Measurements from ENCODE around the gene MYH13. TPM values are rescaled to one million over a fixed set of nuclear protein-coding genes. Genes with fewer than 3 reads are reported as not detected.

MYH13 gene
- total RNA-seq, 1 experiment from 2014 or later, result not detected

DNA sequence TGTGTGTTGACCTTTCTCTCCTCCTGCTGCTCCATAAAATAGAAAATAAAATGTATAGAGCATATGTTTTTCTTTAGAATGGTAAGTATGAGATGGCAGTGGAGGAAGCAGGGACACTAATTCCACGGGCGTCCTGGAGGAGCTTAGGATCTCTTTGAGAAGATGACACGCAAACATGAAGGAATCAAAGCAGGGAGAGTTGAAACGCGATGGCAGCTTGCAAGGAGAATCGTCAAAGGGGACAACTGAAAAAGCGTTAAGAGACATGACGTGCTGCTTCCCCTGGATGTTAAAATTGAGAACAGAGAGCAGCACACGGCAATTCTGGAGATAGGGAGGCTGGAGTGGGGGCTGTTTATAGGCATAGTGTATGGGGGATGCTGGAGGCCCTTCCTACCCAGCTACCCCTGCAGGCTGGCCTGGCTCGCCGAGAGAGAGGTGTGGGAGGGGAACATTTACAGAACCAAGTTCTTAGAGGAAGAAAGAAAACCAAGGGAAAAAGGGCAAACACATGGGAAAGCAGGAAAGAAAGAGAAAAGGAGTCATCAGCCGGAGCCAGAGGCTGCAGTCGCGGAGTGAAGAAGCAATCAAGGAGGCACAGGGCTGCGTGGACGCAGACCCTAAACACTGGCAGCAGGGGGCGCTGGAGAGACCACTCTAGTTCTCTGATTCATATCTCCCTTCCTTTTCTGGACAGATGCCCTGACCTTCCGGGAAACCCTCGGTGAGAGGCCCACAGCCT lies 55.8 kb downstream of the MYH13 start:
- TF ChIP-seq, protein P1, sequence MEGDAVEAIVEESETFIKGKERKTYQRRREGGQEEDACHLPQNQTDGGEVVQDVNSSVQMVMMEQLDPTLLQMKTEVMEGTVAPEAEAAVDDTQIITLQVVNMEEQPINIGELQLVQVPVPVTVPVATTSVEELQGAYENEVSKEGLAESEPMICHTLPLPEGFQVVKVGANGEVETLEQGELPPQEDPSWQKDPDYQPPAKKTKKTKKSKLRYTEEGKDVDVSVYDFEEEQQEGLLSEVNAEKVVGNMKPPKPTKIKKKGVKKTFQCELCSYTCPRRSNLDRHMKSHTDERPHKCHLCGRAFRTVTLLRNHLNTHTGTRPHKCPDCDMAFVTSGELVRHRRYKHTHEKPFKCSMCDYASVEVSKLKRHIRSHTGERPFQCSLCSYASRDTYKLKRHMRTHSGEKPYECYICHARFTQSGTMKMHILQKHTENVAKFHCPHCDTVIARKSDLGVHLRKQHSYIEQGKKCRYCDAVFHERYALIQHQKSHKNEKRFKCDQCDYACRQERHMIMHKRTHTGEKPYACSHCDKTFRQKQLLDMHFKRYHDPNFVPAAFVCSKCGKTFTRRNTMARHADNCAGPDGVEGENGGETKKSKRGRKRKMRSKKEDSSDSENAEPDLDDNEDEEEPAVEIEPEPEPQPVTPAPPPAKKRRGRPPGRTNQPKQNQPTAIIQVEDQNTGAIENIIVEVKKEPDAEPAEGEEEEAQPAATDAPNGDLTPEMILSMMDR (conservative IDR thresholded peaks at IDR 0.05), result peak; percentile 85
- Histone ChIP-seq H2BK12ac (ENCODE audit: insufficient read length, low read depth, low read length) (no peak overlapping the region), H4K5ac (ENCODE audit: insufficient read length, low read depth, low read length) (no peak overlapping the region), H3K27ac (ENCODE audit: insufficient read length, low read depth, low read length) (no peak overlapping the region), H3K9me3 (ENCODE audit: control insufficient read depth, low read depth, low read length) (no peaks in the 10 kb centered on the region), H4K8ac (replicated peaks; ENCODE audit: insufficient read length, low read depth, low read length) (no peak overlapping the region), H3K4ac (ENCODE audit: low read depth, low read length) (no peak overlapping the region), H4K20me1 (ENCODE audit: control insufficient read depth, insufficient read depth, insufficient read length) (no peaks in the 10 kb centered on the region), H3K23ac (ENCODE audit: insufficient read length, low read depth, low read length) (no peak overlapping the region), H3K4me1 (ENCODE audit: insufficient read depth, low read length) (no peaks in the 10 kb centered on the region), H3K9ac (ENCODE audit: extremely low read depth, insufficient read length, low read length) (no peak overlapping the region), H2AK5ac (ENCODE audit: insufficient read length, low read length) (no peak overlapping the region), H3K27me3 (ENCODE audit: insufficient read depth, low read length) (no peaks in the 10 kb centered on the region), H2BK120ac (ENCODE audit: low read depth, low read length, poor library complexity, severe bottlenecking) (no peak overlapping the region), H3K79me1 (ENCODE audit: insufficient read depth, low read depth, low read length, poor library complexity, severe bottlenecking) (no peaks in the 10 kb centered on the region), H3K18ac (ENCODE audit: insufficient read length, low read depth, low read length) (no peak overlapping the region), H3K79me2 (ENCODE audit: insufficient read depth, low read length) (no peaks in the 10 kb centered on the region), H3K4me2 (ENCODE audit: insufficient read depth, insufficient read length, low read length) (no peak overlapping the region), H3K14ac (ENCODE audit: insufficient read depth, low read length) (no peak overlapping the region), H2BK15ac (ENCODE audit: low read depth, low read length) (no peak overlapping the region), H4K91ac (ENCODE audit: insufficient read length, low read depth, low read length) (no peak overlapping the region), H3K56ac (ENCODE audit: insufficient read length, low read depth, low read length) (no peak overlapping the region), H2BK20ac (ENCODE audit: low read depth, low read length, poor library complexity, severe bottlenecking) (no peak overlapping the region), H2AFZ (ENCODE audit: low read length) (no peak overlapping the region), H3T11ph (ENCODE audit: low read length) (no peak overlapping the region), H3K23me2 (ENCODE audit: insufficient read length, low read depth, low read length, poor library complexity, severe bottlenecking) (no peaks in the 10 kb centered on the region), H2BK5ac (ENCODE audit: insufficient read length, low read length) (no peak overlapping the region)
- Mint-ChIP-seq H3K9me3 (no peaks in the 10 kb centered on the region; a peak in 2 of 5 replicates), H3K4me3 (no peak overlapping the region), H3K4me1 (peaks cover 9 to 10% of the 10 kb centered on the region in 2 experiments), H3K27me3 (ENCODE audit: low read depth) (peaks cover 8% of the 10 kb centered on the region), H3K27ac (no peak overlapping the region; a peak in 1 of 7 replicates), H3K36me3 (ENCODE audit: insufficient read depth in 1 of 3, low read depth in 3 of 3) (no peaks in the 10 kb centered on the region; a peak in 1 of 7 replicates)
- WGBS (ENCODE audit: extremely low coverage, insufficient read length, low lambda C conversion rate), result no CpG with 5 or more reads among the region's 19 CpGs
- peak; percentile 83 for DNase-seq
